ENCODE measurements around the gene MAPRE2. TPM values are rescaled to one million over a fixed set of nuclear protein-coding genes. Genes with fewer than 3 reads are reported as not detected.

MAPRE2 gene
- total RNA-seq, 1 donor from 2014 or later = 17.1 TPM

- DNase-seq (ENCODE audit: low spot score in 2 of 2, unreplicated experiment in 2 of 2) = no peak
- Mint-ChIP-seq H3K4me1 (no peaks in the 10 kb centered on the region), H3K27me3 (ENCODE audit: low read depth) (no peaks in the 10 kb centered on the region), H3K9me3 (no peaks in the 10 kb centered on the region), H3K27ac (no peak overlapping the region), H3K36me3 (no peaks in the 10 kb centered on the region), H3K4me3 (no peak overlapping the region)
- TF ChIP-seq, protein P1, sequence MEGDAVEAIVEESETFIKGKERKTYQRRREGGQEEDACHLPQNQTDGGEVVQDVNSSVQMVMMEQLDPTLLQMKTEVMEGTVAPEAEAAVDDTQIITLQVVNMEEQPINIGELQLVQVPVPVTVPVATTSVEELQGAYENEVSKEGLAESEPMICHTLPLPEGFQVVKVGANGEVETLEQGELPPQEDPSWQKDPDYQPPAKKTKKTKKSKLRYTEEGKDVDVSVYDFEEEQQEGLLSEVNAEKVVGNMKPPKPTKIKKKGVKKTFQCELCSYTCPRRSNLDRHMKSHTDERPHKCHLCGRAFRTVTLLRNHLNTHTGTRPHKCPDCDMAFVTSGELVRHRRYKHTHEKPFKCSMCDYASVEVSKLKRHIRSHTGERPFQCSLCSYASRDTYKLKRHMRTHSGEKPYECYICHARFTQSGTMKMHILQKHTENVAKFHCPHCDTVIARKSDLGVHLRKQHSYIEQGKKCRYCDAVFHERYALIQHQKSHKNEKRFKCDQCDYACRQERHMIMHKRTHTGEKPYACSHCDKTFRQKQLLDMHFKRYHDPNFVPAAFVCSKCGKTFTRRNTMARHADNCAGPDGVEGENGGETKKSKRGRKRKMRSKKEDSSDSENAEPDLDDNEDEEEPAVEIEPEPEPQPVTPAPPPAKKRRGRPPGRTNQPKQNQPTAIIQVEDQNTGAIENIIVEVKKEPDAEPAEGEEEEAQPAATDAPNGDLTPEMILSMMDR (IDR thresholded peaks at IDR 0.05; ENCODE audit: unreplicated experiment) = no peak
Observed at GRCh38 chr18:35061336-35061735, 20.1 kb downstream of the MAPRE2 start.

DNA sequence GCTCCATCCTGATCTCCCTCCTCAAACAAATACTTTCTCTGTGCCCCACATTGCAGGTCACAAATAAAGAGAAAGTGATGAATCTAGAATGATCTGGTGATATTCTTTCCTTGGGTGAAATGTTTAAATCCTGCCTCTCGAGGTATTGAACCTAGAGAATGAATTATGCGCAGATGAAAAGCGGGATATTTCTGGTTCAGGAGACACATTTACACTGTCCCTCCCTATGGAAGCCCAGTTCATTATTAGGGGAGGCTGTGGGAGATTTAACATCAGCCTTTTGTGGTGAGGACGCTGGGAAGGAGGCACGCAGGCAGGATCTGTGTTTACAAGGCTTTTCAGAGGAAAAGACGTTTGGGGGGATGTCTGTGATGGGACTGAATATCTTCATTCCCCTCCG, 20.6 kb downstream of the MAPRE2 start:
- H3K27me3 Mint-ChIP-seq (ENCODE audit: low read depth) = no peaks in the 10 kb centered on the region
- DNase-seq (ENCODE audit: low spot score in 2 of 2, unreplicated experiment in 2 of 2) = no peak
- H3K9me3 Mint-ChIP-seq = no peaks in the 10 kb centered on the region
- H3K27ac Mint-ChIP-seq = no peak overlapping the region
- TF ChIP-seq, protein P1 (IDR thresholded peaks at IDR 0.05; ENCODE audit: unreplicated experiment) = no peak
- H3K4me1 Mint-ChIP-seq = no peaks in the 10 kb centered on the region
- no peaks in the 10 kb centered on the region for H3K36me3 Mint-ChIP-seq
- no peak overlapping the region for H3K4me3 Mint-ChIP-seq

DNA sequence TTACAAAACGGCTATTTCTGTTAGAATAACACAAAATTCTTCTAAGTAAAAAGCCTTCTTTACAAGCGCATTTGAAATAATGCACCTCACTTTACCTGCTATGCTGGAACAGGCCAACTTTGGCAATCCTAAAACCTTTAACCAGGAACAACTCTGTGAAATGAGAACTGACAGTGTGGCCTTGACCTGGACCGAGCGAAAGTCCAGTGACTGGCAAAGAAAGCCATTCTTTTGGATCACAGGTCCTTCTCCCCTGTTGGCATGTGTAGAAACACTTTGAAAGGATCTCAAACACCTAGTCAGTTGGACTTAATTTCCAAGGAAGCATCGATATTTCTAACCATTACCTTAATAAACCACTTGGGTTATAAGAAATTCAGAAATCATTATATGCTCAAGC, 21.2 kb downstream of the MAPRE2 start:
- no peaks in the 10 kb centered on the region for H3K4me1 Mint-ChIP-seq
- no peak overlapping the region for H3K4me3 Mint-ChIP-seq
- no peak for DNase-seq (ENCODE audit: low spot score in 2 of 2, unreplicated experiment in 2 of 2)
- no peaks in the 10 kb centered on the region for H3K36me3 Mint-ChIP-seq
- H3K27me3 Mint-ChIP-seq (ENCODE audit: low read depth) = no peaks in the 10 kb centered on the region
- H3K27ac Mint-ChIP-seq = no peak overlapping the region
- no peaks in the 10 kb centered on the region for H3K9me3 Mint-ChIP-seq
- TF ChIP-seq, protein P1 (IDR thresholded peaks at IDR 0.05; ENCODE audit: unreplicated experiment) = no peak

GRCh38 chr18:35063875-35064690, 22.9 kb downstream of the MAPRE2 start:
- no peaks in the 10 kb centered on the region for H3K27me3 Mint-ChIP-seq (ENCODE audit: low read depth)
- no peak for DNase-seq (ENCODE audit: low spot score in 2 of 2, unreplicated experiment in 2 of 2)
- TF ChIP-seq, protein P1 (IDR thresholded peaks at IDR 0.05; ENCODE audit: unreplicated experiment) = no peak
- H3K9me3 Mint-ChIP-seq = no peaks in the 10 kb centered on the region
- H3K4me3 Mint-ChIP-seq = no peak overlapping the region
- H3K4me1 Mint-ChIP-seq = no peaks in the 10 kb centered on the region
- H3K27ac Mint-ChIP-seq = no peak overlapping the region
- no peaks in the 10 kb centered on the region for H3K36me3 Mint-ChIP-seq

- no peak overlapping the region for H3K4me3 Mint-ChIP-seq
- H3K27me3 Mint-ChIP-seq (ENCODE audit: low read depth) = no peaks in the 10 kb centered on the region
- H3K36me3 Mint-ChIP-seq = peaks cover 8% of the 10 kb centered on the region
- DNase-seq (ENCODE audit: low spot score in 2 of 2, unreplicated experiment in 2 of 2) = no peak
- H3K27ac Mint-ChIP-seq = no peak overlapping the region
- no peaks in the 10 kb centered on the region for H3K9me3 Mint-ChIP-seq
- H3K4me1 Mint-ChIP-seq = peaks cover 2% of the 10 kb centered on the region
- TF ChIP-seq, protein P1 (IDR thresholded peaks at IDR 0.05; ENCODE audit: unreplicated experiment) = no peak
Observed at GRCh38 chr18:35067454-35067853, 26.2 kb downstream of the MAPRE2 start.
